Parathyroid adenoma (tissue), 2 donors: ENCODE measurements around the gene UNC13A.

Experiments used
- H2AFZ ChIP-seq: fragments of 300-600 bp; sonication (generic); one replicate; pipeline ENCODE4 v1.7.0; 2017; ENCODE audit warnings: antibody characterized with exemption, mild to moderate bottlenecking
- H3K27ac ChIP-seq: fragments of 300-600 bp; sonication (generic); one replicate; pipeline ENCODE4 v1.7.0; 2017
- H3K27me3 ChIP-seq: fragments of 300-600 bp; sonication (generic); one replicate; pipeline ENCODE4 v1.7.0; 2017; ENCODE audit warnings: low read length; ENCODE audit not compliant: control insufficient read depth, insufficient read depth
- H3K36me3 ChIP-seq: fragments of 300-600 bp; sonication (generic); one replicate; pipeline ENCODE4 v1.7.0; 2017; ENCODE audit warnings: low read length; ENCODE audit not compliant: control insufficient read depth, insufficient read depth
- H3K4me1 ChIP-seq: fragments of 300-600 bp; sonication (generic); one replicate; pipeline ENCODE4 v1.7.0; 2017; ENCODE audit warnings: control low read depth
- H3K4me2 ChIP-seq: fragments of 300-600 bp; sonication (generic); one replicate; pipeline ENCODE4 v1.7.0; 2017; ENCODE audit warnings: low read length
- H3K4me3 ChIP-seq: fragments of 300-600 bp; sonication (generic); one replicate; pipeline ENCODE4 v1.7.0; 2017; ENCODE audit warnings: low read depth, low read length
- H3K79me2 ChIP-seq: fragments of 300-600 bp; sonication (generic); one replicate; pipeline ENCODE4 v1.7.0; 2017; ENCODE audit warnings: control low read depth
- H3K9ac ChIP-seq: fragments of 300-600 bp; sonication (generic); one replicate; pipeline ENCODE4 v1.7.0; 2017; ENCODE audit warnings: mild to moderate bottlenecking
- H3K9me3 ChIP-seq: fragments of 300-600 bp; sonication (generic); one replicate; pipeline ENCODE4 v1.7.0; 2017; ENCODE audit warnings: low read length; ENCODE audit not compliant: control insufficient read depth
- TF ChIP-seq, protein P1 (sequence below): fragments of 300-600 bp; sonication (generic); IDR thresholded peaks from one replicate; pipeline ENCODE4 v1.7.0; 2017; ENCODE audit warnings: antibody characterized with exemption, mild to moderate bottlenecking
- donor health status: primary hyperparathyroidism.

UNC13A gene

DNA sequence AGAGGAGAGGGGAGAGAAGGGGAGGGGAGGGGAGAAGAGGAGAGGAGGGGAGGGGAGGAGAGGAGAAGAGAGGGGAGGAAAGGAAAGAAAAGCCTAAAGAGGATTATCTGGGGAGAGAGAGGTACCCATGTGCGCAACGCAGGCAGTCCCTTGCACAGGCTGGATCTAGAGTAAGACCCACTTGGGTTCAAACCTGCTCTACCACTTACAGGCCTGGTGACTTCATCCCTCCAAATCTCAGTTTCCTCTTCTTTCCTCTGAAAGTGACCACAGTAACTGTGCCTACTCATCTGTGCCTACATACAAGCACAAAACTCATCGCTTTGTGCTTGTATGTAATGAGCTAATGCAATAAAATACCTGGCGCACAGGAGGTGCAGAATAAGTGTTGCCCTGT lies 30.4 kb upstream of the UNC13A start:
- H3K4me1 ChIP-seq: peaks cover 13% of the 10 kb centered on the region
- H3K4me3 ChIP-seq: no peak overlapping the region
- H3K9me3 ChIP-seq: no peaks in the 10 kb centered on the region
- no peak overlapping the region for H3K4me2 ChIP-seq
- H3K27me3 ChIP-seq: no peaks in the 10 kb centered on the region
- H3K79me2 ChIP-seq: peaks cover 15% of the 10 kb centered on the region
- TF ChIP-seq, protein P1, sequence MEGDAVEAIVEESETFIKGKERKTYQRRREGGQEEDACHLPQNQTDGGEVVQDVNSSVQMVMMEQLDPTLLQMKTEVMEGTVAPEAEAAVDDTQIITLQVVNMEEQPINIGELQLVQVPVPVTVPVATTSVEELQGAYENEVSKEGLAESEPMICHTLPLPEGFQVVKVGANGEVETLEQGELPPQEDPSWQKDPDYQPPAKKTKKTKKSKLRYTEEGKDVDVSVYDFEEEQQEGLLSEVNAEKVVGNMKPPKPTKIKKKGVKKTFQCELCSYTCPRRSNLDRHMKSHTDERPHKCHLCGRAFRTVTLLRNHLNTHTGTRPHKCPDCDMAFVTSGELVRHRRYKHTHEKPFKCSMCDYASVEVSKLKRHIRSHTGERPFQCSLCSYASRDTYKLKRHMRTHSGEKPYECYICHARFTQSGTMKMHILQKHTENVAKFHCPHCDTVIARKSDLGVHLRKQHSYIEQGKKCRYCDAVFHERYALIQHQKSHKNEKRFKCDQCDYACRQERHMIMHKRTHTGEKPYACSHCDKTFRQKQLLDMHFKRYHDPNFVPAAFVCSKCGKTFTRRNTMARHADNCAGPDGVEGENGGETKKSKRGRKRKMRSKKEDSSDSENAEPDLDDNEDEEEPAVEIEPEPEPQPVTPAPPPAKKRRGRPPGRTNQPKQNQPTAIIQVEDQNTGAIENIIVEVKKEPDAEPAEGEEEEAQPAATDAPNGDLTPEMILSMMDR: no peak
- H3K27ac ChIP-seq: no peak overlapping the region
- no peaks in the 10 kb centered on the region for H3K36me3 ChIP-seq
- no peak overlapping the region for H3K9ac ChIP-seq
- no peak overlapping the region for H2AFZ ChIP-seq

DNA sequence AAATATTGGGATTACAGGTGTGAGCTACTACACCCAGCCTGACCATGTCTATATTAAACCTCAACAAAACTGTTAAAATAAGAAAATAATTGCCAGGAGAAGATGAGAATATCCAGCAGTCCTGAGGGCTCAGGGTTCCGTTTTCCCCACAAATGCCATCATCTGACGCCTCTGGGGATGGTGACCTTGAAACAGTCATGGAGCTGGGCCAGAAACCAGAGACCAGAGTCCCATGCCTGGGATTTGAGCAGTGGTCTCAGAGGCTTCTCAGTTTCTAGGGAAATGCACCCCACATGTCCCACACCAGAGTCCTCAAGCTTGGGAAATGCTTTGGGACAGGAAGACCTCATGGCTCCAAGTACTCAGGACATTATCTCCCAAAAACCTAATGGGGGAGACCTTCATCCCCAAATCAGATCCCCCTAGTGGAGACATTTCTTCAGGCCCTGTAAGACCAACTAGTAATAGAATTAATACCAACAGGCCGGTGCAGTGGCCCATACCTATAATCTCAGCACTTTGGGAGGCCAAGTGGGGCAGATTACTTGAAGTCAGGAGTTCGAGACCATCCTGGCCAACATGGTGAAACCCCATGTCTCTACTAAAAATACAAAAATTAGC lies 28.3 kb upstream of the UNC13A start:
- no peak overlapping the region for H3K4me2 ChIP-seq
- H3K27me3 ChIP-seq: no peaks in the 10 kb centered on the region
- no peak overlapping the region for H3K9ac ChIP-seq
- no peaks in the 10 kb centered on the region for H3K36me3 ChIP-seq
- no peak overlapping the region for H2AFZ ChIP-seq
- TF ChIP-seq, protein P1: no peak
- H3K9me3 ChIP-seq: no peaks in the 10 kb centered on the region
- peaks cover 15% of the 10 kb centered on the region for H3K79me2 ChIP-seq
- no peak overlapping the region for H3K4me3 ChIP-seq
- H3K4me1 ChIP-seq: peaks cover 13% of the 10 kb centered on the region
- no peak overlapping the region for H3K27ac ChIP-seq

DNA sequence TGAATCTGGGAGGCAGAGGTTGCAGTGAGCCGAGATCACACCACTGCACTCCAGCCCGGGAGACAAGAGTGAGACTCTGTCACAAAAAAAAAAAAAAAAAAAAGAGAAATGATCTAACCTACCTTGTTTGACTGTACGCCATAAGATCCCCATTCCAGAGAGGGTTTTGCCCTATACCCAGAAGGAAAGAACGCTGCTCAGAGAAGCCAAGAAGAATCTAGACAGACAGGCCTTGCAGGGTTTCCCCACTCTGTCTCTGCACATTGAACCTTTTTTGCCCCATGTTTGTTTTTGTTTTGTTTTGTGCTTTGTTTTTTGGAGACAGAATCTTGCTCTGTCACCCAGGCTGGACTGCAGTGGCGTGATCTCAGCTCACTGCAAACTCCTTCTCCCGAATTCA lies 23.7 kb upstream of the UNC13A start:
- H3K4me2 ChIP-seq: no peak overlapping the region
- H3K36me3 ChIP-seq: no peaks in the 10 kb centered on the region
- no peaks in the 10 kb centered on the region for H3K79me2 ChIP-seq
- no peaks in the 10 kb centered on the region for H3K9me3 ChIP-seq
- no peak overlapping the region for H3K27ac ChIP-seq
- no peak overlapping the region for H2AFZ ChIP-seq
- H3K4me1 ChIP-seq: no peaks in the 10 kb centered on the region
- TF ChIP-seq, protein P1: no peak
- no peak overlapping the region for H3K4me3 ChIP-seq
- H3K9ac ChIP-seq: no peak overlapping the region
- H3K27me3 ChIP-seq: no peaks in the 10 kb centered on the region

DNA sequence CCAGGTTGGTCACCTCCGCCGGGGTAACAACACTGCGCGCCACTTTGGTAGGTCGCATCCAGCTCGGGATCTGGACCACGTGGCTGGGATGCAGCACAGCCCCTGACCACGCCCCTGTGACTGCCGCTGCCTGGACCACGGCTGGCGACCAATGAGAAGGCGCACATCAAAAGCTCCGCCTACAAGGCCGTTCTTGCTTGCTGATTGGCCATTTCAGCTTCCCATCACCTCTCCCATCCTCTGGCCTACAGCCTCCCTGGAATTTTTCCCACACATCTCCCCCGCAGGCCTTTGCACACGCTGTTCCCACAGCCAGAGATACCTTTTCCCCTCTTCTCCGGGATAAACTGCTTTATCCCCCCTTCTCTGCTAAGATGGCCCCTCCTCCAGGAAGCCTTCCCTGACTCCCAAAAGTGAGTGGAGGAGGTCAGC lies 18.6 kb upstream of the UNC13A start:
- no peaks in the 10 kb centered on the region for H3K27me3 ChIP-seq
- H2AFZ ChIP-seq: no peak overlapping the region
- no peak overlapping the region for H3K9ac ChIP-seq
- no peaks in the 10 kb centered on the region for H3K79me2 ChIP-seq
- H3K4me2 ChIP-seq: no peak overlapping the region
- TF ChIP-seq, protein P1: no peak
- no peaks in the 10 kb centered on the region for H3K4me1 ChIP-seq
- H3K36me3 ChIP-seq: no peaks in the 10 kb centered on the region
- H3K4me3 ChIP-seq: no peak overlapping the region
- H3K9me3 ChIP-seq: no peaks in the 10 kb centered on the region
- H3K27ac ChIP-seq: no peak overlapping the region

DNA sequence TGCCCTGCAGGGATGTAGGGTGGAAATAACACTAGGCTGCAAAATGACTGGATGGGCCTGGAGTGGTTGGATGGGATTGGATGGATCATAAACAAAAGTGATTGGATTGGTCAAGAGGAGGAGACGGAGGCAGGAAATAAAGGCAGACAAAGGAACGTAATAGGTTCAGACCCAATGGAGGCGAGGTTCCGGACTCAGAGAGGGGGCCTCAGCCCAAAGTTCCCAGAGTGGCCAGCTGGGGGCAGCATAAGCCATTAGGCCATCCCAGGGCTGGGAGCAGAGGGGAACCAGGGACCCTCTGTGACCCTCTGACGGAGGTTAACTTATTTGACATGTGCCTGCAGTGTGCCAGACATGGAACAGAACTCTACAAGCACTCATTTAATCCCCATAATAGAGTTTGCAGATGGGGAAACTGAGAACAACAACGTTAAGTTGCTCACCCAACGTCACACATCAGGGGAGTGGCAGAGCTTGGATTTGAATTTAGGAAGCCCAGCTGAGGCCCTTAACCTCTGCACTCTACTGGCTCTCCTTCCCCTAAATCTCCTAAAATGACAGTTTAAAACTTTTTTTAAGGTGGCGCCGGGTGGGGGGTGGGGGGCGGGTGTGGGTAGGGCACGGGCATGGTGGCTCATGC lies 15.8 kb upstream of the UNC13A start:
- H3K79me2 ChIP-seq: no peaks in the 10 kb centered on the region
- TF ChIP-seq, protein P1: peak; percentile 85
- H3K36me3 ChIP-seq: no peaks in the 10 kb centered on the region
- H3K4me2 ChIP-seq: no peak overlapping the region
- no peak overlapping the region for H3K27ac ChIP-seq
- no peak overlapping the region for H3K9ac ChIP-seq
- H3K4me1 ChIP-seq: no peaks in the 10 kb centered on the region
- no peaks in the 10 kb centered on the region for H3K9me3 ChIP-seq
- no peaks in the 10 kb centered on the region for H3K27me3 ChIP-seq
- no peak overlapping the region for H2AFZ ChIP-seq
- no peak overlapping the region for H3K4me3 ChIP-seq
